ENCODE data around the gene CEP83.
"Not testable (repeated sequence)": the region's sequence is repeated elsewhere in the genome, so short reads cannot be mapped to it uniquely, and the experiment has no call there.

Gene CEP83

DNA sequence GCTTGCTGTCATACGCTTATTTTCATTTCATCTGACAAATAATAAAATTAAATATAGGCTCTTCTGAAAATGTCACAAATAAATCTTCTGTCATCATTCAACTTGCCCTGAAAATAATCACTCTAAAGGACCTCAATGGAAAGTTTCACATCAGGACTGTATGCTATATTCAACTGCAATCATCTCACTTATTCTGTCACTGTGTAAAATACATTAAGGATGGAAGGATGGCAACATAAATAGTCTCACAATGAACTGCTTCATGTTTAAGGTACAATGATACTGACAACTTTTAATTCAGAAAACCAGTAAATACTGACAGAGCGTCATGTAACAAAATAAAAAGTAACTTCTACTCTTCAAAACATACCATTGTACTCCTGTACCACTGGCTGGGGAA lies 82.1 kb downstream of the CEP83 start:
- no peak for DNase-seq

DNA sequence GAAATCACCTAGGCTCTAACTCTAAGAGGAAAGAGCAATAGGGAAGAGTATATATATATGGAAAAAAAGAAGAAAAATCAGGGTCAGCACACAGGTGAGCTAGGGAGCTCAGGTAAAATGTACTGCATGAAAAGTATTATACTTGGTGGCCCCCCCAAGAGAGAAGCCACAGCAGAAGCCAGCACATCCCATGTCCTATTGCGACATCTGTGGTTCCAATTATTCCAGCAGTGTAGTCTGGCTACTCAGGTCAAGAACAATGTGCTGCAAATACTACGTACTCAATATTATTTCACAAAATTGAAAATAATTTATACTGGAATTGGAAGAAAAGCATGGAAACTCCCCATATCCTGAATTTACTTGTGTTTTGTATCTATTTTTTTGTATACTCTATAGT lies 85.5 kb downstream of the CEP83 start:
- DNase-seq = no peak

GRCh38 chr12:94372461-94372860 lies 87.2 kb downstream of the CEP83 start:
- no peak for DNase-seq

GRCh38 chr12:94362653-94363052 lies 97.0 kb downstream of the CEP83 start:
- no peak for DNase-seq

DNA sequence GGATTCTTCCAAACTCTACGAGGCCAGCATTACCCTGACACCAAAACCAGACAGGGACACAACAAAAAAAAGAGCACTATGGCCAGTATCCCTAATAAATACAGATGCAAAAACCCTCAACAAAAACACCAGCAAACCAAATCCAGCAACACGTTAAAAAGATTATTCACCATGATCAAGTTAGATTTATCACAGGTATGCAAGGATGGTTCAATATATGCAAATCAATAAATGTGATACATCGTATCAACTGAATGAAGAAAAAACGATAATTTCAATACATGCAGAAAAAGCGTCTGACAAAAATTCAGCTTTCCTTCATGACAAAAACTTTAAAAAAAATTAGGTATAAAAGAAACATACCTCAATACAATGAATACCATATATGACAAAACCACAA lies 99.9 kb downstream of the CEP83 start:
- DNase-seq = no peak

- DNase-seq = no peak
Measured at GRCh38 chr12:94353130-94353529, 106.5 kb downstream of the CEP83 start.

- DNase-seq = no peak
Measured at GRCh38 chr12:94340573-94340972, 119.1 kb downstream of the CEP83 start.

- DNase-seq = no peak
Measured at GRCh38 chr12:94338006-94338794, 121.5 kb downstream of the CEP83 start.

DNA sequence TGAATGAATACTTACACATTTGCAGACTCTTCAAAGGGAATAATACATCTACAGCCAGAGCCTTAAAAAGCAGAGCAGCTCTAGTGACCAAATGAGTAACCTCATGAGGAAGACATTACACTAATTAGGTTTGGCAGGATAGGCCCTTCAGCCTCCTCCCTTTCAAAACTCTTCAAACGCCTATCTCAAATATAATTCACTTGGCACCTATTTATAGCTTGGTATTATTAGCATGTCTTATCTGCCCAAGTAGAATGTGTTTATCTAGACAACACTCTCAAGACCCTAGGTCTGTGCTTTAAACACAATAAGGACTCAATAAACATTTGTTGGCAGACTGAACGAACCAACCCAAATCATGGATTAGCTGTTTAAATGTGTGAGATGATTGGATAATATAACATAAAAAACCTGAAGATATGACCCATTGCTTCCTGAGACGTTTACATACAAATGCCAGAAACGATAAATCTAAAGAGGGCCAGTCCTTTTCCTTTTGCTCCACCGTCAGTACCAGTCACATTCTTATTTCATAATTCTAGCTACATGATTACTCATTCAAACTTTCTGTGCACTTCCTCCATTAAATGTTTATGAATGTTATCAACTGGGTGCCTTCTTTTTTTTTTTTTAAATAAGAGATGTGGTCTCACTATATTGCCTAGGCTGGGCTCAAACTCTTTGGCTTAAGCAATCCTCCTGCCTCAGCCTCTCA lies 123.3 kb downstream of the CEP83 start:
- no peak for DNase-seq

DNA sequence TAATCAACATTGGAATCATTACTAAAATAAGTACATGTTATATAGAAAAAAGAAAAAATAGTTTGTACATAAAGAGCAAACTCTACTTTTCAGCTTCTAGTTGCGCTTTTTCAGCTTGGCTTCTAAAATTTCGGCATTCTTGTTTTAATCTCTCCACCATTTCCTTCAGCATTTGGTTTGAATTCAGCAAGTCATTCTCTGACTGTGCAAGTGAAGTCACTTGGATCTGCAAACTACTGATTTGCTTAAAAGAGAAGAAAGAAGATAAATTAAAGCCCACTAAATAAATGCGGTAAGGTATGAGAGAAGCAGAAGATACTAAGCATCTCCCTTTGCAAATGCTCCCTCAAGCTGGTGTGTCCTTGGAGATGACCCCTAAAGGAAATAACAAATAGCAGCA lies 126.3 kb downstream of the CEP83 start:
- no peak for DNase-seq

GRCh38 chr12:94329366-94329765 lies 130.3 kb downstream of the CEP83 start:
- no peak for DNase-seq

DNA sequence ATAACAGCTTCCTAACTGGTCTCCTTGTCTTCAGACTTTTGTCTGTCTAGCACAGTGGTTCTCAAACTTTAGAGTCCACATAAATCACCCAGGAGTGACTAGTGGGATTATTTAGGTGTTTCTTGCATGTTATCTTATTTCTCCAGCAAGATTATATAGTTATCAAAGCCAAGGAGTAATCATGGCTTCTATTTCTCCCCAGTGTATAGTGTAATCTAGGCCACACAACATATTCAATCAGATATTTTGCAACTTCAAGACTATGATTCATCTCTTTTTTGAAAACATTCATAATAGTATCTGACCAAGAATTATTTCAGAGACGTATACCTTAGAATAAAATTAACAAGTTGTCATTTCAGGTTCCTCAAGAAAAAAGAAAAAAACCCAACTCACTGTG lies 131.9 kb downstream of the CEP83 start:
- DNase-seq = no peak

DNA sequence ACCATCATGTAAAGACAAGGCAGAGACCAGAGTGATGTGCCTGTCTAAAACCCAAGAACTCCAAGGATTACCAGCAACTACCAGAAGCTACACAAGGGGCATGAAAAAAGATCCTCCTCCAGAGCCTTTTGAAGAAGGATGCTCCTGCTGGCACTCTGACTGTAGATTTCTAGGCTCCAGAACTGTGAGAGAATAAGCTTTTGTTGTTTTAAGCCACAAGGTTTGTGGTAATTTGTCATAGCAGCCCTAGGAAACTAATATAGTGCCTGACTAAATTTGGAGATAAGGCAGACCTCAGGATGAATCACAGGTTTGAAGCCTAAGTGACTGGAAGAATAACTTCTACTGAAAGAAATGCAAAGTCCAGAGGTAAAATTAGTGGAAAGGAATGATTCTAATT lies 132.9 kb downstream of the CEP83 start:
- DNase-seq = no peak

DNA sequence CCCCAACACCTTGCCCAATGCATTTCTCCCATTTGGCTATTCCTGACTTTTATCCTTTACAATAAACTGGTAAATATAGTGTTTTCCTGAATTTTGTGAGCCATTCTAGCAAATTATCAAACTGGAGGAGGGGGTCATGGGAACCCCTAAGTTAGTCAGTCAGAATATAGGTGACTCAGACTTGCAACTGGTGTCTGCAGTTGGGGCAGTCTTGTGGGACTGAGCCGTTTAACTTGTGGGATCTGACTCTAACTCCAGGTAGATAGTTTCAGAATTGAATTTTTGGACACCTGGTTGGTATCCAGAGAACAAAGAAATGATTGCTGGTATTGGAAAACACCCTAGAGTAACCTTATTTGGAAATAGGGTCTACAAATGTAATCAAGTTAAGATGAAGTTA lies 133.4 kb downstream of the CEP83 start:
- DNase-seq = no peak

GRCh38 chr12:94322346-94322745 lies 137.3 kb downstream of the CEP83 start:
- no peak for DNase-seq

DNA sequence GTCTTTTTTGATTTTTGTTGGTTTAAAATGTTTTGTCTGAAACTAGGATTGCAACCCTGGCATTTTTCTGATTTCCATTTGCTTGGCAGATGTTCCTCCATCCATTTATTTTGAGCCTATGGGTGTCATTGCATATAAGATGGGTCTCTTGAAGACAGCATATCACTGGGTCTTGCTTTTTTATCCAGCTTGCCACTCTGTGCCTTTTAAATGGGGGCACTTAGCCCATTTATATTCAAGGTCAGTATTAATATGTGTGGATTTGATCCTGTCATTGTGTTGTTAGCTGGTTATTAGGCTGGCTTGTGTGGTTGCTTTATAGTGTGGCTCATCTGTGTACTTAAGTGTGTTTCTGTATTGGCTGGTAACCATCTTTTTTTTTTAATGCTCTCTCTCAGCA lies 139.6 kb downstream of the CEP83 start:
- DNase-seq = no peak

- DNase-seq = no peak
Measured at GRCh38 chr12:94318181-94318580, 141.5 kb downstream of the CEP83 start.

- not testable (repeated sequence) for DNase-seq
Measured at GRCh38 chr12:94316600-94316999, 143.1 kb downstream of the CEP83 start.

- DNase-seq = no peak
Measured at GRCh38 chr12:94312378-94312777, 147.3 kb downstream of the CEP83 start.

DNA sequence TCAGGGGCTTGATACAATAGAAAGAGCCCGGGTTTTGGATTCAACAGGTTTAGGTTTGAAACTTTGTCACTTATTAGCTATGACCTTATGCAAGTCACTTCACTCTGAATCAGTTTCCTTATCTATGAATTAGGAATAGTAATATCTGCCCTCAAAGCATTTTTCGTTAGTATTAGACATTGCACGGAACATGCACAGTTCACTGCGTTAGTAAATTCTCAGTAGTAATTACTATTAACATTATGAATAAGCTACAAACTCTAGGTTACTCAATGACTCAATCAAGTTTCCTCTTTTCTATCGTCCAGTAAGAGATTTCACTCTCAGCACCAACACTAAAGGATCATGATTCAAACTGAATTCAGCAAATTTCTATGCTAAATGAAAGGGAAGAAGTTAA lies 150.3 kb downstream of the CEP83 start:
- no peak for DNase-seq

GRCh38 chr12:94308612-94309011 lies 151.1 kb downstream of the CEP83 start:
- no peak for DNase-seq

GRCh38 chr12:94305130-94305957 lies 154.3 kb downstream of the CEP83 start:
- DNase-seq = no peak

- DNase-seq = no peak
Measured at GRCh38 chr12:94304566-94305061, 155.1 kb downstream of the CEP83 start.

GRCh38 chr12:94304012-94304411 lies 155.7 kb downstream of the CEP83 start:
- DNase-seq = no peak
